ENCODE results near the gene RNF187.
A peak's percentile ranks its signal among the peaks of the same experiment; 100 is the strongest.
"Not testable (repeated sequence)": the region's sequence is repeated elsewhere in the genome, so short reads cannot be mapped to it uniquely, and the experiment has no call there.

The RNF187 gene

DNA sequence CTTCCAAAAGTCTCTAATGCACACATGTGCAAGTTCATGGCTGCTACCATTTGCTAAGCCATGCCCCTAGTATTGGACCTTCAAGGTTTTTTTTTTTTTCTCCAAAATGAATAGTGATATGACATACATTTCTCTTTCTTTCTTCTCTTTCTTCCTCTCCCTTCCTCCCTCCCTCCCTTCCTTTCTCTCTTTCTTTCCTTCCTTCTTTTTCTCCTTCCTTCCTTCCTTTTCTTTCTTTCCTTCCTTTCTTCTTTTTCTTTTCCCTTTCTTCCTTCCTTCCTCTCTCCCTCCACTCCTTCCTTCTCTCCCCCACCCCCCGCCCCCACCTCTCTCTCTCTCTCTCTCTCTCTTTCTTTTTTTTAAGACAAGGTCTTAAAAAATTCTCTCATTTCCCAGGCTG, 3.4 kb upstream of the RNF187 start:
- FAIRE-seq (no peak), DNase-seq (ENCODE audit: insufficient read length, low spot score) (no peak)

DNA sequence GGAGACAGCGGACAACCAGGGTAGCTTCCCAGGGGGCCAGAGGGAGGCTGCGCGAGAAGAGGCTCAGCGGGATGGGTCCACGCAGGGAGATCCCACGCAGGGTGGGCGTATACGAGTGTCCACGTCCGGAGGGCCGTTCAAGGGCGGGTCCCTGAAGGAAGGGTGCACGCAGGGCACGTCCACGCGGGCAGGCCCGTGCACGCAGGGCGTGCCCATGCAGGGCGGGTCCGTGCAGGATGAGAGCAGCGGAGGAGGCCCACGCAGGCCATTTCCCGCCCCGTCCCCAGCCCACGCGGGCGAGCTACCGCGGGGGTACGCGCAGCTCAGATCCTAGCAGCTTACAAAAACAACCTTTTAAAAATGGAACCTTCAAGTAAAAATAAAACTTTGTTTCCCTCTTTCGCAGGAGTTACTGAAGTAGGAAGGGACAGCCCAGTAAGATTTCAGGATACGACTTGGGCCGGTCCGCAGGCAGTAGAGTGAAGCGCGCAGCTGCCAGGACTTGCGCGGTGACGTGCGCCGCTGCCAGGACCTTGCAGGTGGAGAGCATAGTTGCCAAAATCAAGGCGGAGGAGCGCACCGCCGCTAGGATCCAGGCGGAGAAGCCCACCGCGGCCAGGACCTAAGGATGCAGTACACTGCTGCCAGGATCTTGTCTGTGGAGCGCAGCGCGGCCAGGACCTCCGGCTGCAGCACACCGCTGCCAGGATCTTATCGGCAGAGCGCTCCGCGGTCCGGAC, 416 bp upstream of the RNF187 start:
- DNase-seq (ENCODE audit: insufficient read length, low spot score) (peak; percentile 61), FAIRE-seq (peak; percentile 87)

DNA sequence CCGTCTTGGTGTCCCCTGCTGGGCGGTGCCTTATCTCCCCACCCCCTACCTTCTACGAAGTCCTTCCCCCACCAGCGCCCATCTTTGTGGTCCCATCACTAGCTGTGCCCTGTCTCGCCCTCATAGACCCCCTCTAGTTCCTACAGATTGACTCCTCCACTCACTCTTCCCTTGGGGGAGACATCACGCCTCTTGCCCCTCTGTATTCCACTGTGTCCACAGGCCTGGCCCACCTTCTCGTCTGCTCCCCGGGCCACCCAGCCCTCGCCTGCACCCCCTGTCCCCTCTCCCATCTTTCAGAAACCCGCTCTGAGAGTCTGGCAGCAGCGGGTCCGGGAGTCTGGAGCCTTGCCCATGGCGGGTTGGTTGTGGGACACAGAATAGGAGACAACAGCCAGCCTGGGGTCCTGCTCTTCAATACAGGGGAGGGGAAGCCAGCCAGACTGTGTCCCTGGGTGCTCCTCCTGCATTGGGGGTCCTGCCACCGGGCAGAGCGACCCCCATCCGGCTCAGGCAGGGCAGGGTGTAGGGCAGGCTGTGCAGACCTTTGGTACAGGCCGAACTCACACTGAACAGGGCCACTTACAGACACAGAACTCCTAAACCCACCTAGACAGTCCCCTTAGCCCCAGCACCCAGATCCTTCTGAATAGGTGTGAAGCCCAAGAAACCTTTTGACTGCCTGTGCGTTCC, 1.1 kb downstream of the RNF187 start:
- FAIRE-seq (no peak), DNase-seq (ENCODE audit: insufficient read length, low spot score) (no peak)

- no peak for DNase-seq (ENCODE audit: insufficient read length, low spot score)
- no peak for FAIRE-seq
Measured at GRCh38 chr1:228488818-228489674, 1.9 kb downstream of the RNF187 start.

- DNase-seq (ENCODE audit: insufficient read length, low spot score) (no peak), FAIRE-seq (no peak)
Measured at GRCh38 chr1:228490120-228491078, 3.2 kb downstream of the RNF187 start.

DNA sequence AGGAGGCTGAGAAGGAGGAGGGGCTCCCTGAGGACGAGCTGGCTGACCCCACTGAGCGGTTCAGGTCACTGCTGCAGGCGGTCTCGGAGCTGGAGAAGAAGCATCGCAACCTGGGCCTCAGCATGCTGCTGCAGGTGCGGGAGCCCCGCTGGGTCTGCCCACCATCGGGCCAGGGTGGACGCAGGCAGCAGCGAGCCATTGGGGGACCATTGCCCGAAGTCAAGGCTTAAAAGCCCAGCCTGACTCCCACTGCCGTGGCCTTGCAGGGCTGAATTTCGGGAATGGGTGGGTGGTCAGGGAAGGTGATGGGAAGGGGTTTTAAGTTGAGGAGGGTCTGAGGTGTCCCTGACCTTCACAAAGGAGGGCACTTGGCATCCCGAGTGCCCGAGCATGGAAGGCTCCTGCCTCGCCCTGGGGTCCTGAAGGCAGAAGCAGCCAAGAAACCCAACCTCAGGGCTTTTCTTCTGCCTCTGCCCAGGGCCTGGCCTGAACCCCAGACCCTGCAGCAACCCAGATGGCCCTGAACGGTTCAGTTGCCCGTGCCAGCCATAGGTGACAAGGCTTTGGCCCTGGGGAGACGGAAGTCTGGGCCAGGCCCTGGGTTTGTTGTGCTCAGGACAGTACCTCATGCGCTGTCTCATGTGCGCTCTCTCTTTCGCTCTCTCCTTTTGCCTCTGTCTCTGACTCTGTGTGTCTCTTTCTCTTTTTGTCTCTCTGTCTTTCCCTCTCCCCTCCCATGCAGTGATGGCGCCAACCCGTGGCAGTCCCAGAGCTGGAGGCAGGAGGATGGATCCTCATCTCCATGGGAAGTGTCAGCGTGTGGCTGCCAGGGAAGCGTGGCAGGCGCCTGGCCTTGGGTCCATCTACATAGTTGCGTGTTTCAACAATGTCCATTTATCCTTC, 6.2 kb downstream of the RNF187 start:
- FAIRE-seq, result no peak
- DNase-seq (ENCODE audit: insufficient read length, low spot score), result no peak

DNA sequence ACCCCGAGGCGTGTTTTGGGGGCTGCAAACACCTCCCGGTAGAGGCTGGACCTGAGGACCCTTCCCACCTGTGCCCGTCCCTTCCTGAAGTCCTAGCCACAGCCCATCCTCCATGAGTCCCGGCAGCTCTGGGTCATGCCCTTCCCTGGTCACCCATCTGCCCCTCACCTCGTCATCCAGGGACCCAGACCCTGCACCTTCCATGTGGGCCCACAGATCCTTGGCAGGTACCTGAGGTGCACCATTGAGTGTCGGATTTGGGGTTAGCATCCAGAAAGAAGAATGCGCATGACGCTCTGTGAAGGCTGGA, 6.8 kb downstream of the RNF187 start:
- no peak for DNase-seq (ENCODE audit: insufficient read length, low spot score)
- no peak for FAIRE-seq

DNA sequence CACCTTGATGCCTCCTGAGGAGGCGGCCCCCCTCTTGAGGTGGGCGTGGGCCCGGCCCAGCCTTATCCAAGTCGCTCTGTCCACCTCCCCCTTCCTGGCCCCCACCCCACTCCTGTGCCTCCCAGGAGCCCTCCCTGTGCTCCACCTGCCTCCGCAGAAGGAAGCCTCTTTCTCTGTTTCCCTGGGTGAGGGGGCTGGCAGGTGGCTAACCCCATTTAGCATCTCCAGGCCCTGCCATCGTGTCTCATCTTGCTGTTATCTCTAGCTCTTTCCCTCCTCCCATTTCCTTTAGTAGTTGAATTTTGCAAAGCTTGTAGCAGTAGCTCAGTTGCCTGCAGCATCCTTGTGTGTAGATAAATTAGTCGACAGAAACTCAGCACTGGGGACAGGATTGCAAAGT, 7.2 kb downstream of the RNF187 start:
- DNase-seq (ENCODE audit: insufficient read length, low spot score), result no peak
- no peak for FAIRE-seq

DNA sequence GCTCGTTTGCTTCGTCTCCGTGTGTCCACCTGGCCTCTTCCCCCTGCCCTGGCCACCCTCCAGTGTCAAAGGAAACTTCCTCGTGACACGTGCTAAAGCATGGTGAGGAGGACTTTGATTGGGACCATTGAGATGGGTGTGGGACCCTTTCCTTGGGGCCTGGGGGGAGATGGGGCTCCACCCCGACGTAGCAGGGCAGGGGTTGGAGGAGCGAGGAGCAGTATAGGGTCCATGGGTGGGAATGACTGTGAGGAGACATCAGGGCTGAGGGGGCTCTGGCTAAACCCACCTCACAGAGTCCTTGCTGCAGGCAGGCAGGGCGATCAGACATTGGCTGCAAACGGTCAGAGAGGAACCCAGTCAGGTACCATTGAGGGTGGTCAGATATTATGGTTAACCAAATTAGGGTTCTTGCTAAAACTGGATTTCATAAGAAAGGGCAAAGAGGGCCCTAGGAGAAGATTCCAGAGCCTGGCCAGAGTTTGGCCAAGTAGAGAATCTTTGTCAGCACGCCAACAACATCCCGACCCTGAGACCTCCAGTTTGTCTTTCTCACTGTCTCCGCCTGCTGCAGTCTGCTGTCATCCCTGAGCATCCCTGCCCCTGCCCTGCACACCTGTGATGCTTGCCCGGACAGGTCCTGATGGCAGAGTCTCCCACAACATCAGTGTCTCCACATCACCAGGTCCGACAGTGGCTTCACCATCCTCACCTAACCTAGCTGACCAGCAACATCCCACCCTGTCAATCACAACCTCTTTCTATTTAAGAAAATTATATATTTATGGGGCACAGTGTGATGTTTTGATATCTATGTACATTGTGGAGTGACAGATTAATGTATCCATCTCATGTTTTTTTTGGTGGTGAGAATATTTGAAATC, 8.0 kb downstream of the RNF187 start:
- FAIRE-seq (no peak), DNase-seq (ENCODE audit: insufficient read length, low spot score) (no peak)

GRCh38 chr1:228496084-228496483, 8.9 kb downstream of the RNF187 start:
- no peak for DNase-seq (ENCODE audit: insufficient read length, low spot score)
- FAIRE-seq, result no peak

DNA sequence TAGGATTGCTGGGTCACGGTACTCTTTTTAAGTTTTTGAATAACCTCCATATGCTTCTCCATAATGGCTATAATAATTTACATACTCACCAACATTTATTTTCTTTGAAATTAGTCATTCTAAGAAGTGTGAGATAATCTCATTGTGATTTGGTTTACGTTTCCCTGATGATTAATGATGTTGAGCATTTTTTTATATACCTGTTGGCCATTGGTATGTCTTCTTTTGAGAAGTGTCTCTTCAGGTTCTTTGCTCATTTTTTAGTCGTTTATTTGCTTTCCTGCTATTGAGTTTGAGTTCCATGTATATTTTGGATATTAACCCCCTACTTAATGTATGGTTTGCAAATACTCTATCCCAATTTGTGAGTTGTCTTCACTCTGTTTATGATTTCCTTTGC, 9.3 kb downstream of the RNF187 start:
- no peak for FAIRE-seq
- DNase-seq (ENCODE audit: insufficient read length, low spot score), result no peak

- FAIRE-seq (no peak), DNase-seq (ENCODE audit: insufficient read length, low spot score) (no peak)
Measured at GRCh38 chr1:228497206-228497605, 10.0 kb downstream of the RNF187 start.

DNA sequence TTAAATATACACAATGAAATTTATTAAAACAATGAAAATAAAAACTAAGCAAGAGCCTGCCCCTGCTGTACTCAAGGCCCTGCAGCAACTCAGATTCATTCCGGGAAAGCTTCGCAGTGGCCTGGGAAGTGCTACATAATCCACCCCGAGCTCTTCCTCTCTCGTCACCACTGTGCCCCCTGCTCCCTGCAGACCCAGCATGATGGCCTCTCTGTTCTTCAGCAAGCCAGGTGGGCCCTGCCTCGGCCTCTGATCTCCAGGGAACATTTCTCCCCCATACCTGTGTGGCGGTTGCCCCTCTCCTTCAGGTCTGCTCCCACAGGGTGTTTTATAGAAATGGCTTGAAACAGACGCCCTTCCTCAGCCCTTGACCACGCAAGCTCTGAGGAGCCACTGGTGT, 10.6 kb downstream of the RNF187 start:
- no peak for FAIRE-seq

DNA sequence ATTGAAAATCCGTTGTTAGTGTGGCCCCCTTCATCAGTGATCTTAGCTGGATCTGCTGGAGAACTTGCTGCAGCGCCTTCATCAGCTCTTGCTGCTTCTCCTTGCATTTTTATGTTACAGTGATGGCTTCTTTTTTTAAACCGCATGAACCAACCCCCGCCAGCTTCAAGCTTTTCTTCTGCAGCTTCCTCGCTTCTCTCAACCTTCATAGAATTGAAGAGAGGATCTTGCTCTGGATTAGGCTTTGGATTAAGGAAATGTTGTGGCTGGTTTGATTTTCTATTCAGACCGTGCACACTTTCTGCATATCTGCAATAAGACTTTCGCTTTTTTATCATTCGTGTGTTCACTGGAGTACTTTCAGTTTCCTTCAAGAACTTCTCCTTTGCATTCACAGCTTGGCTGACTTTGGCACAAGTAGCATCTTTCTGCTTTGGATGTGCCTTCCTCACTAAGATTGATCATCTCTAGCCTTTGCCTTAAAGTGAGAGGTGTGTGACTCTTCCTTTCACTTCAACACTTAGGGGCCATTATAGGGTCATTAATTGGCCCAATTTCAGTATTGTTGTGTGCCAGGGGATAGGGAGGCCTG, 13.1 kb downstream of the RNF187 start:
- FAIRE-seq (peak; percentile 70), DNase-seq (ENCODE audit: insufficient read length, low spot score) (no peak)

More for the DNA sequence above, 10.6 kb downstream of the RNF187 start:
- no peak for DNase-seq (ENCODE audit: insufficient read length, low spot score)

- FAIRE-seq, result peak; percentile 89
- DNase-seq (ENCODE audit: insufficient read length, low spot score), result peak; percentile 79
Measured at GRCh38 chr1:228500901-228501871, 14.0 kb downstream of the RNF187 start.

- DNase-seq (ENCODE audit: insufficient read length, low spot score) (no peak), FAIRE-seq (no peak)
Measured at GRCh38 chr1:228502522-228502921, 15.3 kb downstream of the RNF187 start.

DNA sequence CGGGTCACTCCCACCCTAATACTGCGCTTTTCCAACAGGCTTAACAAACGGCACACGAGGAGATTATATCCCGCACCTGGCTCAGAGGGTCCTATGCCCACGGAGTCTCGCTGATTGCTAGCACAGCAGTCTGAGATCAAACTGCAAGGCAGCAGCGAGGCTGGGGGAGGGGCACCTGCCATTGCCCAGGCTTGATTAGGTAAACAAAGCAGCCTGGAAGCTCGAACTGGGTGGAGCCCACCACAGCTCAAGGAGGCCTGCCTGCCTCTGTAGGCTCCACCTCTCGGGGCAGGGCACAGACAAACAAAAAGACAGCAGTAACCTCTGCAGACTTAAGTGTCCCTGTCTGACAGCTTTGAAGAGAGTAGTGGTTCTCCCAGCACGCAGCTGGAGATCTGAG, 18.8 kb downstream of the RNF187 start:
- not testable (repeated sequence) for FAIRE-seq; DNase-seq (ENCODE audit: insufficient read length, low spot score)
